ENCODE measurements around the gene CRACR2A. TPM values are rescaled to one million over a fixed set of nuclear protein-coding genes. Genes with fewer than 3 reads are reported as not detected.

The CRACR2A gene
- total RNA-seq, 1 donor from 2014 or later, result 0.82 TPM

- Mint-ChIP-seq H3K9me3 (ENCODE audit: low read depth) (peaks cover 3% of the 10 kb centered on the region), H3K27ac (ENCODE audit: unreplicated experiment) (no peak overlapping the region), H3K27me3 (ENCODE audit: low read depth) (peaks cover 9% of the 10 kb centered on the region), H3K4me3 (ENCODE audit: unreplicated experiment) (no peak overlapping the region), H3K36me3 (ENCODE audit: low read depth) (no peaks in the 10 kb centered on the region), H3K4me1 (ENCODE audit: low read depth) (peaks cover 3% of the 10 kb centered on the region)
- TF ChIP-seq CTCF (IDR thresholded peaks at IDR 0.05), result no peak
- DNase-seq (ENCODE audit: low spot score), result no peak
Measured at GRCh38 chr12:3747543-3747942, 5.4 kb downstream of the CRACR2A start.

- H3K4me1 Mint-ChIP-seq (ENCODE audit: low read depth), result no peaks in the 10 kb centered on the region
- H3K36me3 Mint-ChIP-seq (ENCODE audit: low read depth), result no peaks in the 10 kb centered on the region
- peaks cover 4% of the 10 kb centered on the region for H3K27me3 Mint-ChIP-seq (ENCODE audit: low read depth)
- DNase-seq (ENCODE audit: low spot score), result no peak
- H3K27ac Mint-ChIP-seq (ENCODE audit: unreplicated experiment), result no peak overlapping the region
- peaks cover 3% of the 10 kb centered on the region for H3K9me3 Mint-ChIP-seq (ENCODE audit: low read depth)
- H3K4me3 Mint-ChIP-seq (ENCODE audit: unreplicated experiment), result no peak overlapping the region
- TF ChIP-seq CTCF (IDR thresholded peaks at IDR 0.05), result no peak
Measured at GRCh38 chr12:3746758-3747157, 6.2 kb downstream of the CRACR2A start.

GRCh38 chr12:3745152-3745551 lies 7.8 kb downstream of the CRACR2A start:
- Mint-ChIP-seq H3K27ac (ENCODE audit: unreplicated experiment) (no peak overlapping the region), H3K27me3 (ENCODE audit: low read depth) (peaks cover 1% of the 10 kb centered on the region), H3K4me3 (ENCODE audit: unreplicated experiment) (no peak overlapping the region), H3K4me1 (ENCODE audit: low read depth) (no peaks in the 10 kb centered on the region), H3K9me3 (ENCODE audit: low read depth) (peaks cover 3% of the 10 kb centered on the region), H3K36me3 (ENCODE audit: low read depth) (no peaks in the 10 kb centered on the region)
- DNase-seq (ENCODE audit: low spot score), result no peak
- no peak for TF ChIP-seq CTCF (IDR thresholded peaks at IDR 0.05)

- peaks cover 3% of the 10 kb centered on the region for H3K9me3 Mint-ChIP-seq (ENCODE audit: low read depth)
- peaks cover 1% of the 10 kb centered on the region for H3K27me3 Mint-ChIP-seq (ENCODE audit: low read depth)
- H3K4me3 Mint-ChIP-seq (ENCODE audit: unreplicated experiment), result no peak overlapping the region
- H3K36me3 Mint-ChIP-seq (ENCODE audit: low read depth), result no peaks in the 10 kb centered on the region
- peak; percentile 7 for TF ChIP-seq CTCF (IDR thresholded peaks at IDR 0.05)
- H3K27ac Mint-ChIP-seq (ENCODE audit: unreplicated experiment), result no peak overlapping the region
- no peaks in the 10 kb centered on the region for H3K4me1 Mint-ChIP-seq (ENCODE audit: low read depth)
- DNase-seq (ENCODE audit: low spot score), result no peak
Measured at GRCh38 chr12:3744229-3744901, 8.5 kb downstream of the CRACR2A start.

- peaks cover 3% of the 10 kb centered on the region for H3K9me3 Mint-ChIP-seq (ENCODE audit: low read depth)
- no peaks in the 10 kb centered on the region for H3K4me1 Mint-ChIP-seq (ENCODE audit: low read depth)
- TF ChIP-seq CTCF (IDR thresholded peaks at IDR 0.05), result no peak
- DNase-seq (ENCODE audit: low spot score), result no peak
- H3K36me3 Mint-ChIP-seq (ENCODE audit: low read depth), result no peaks in the 10 kb centered on the region
- H3K4me3 Mint-ChIP-seq (ENCODE audit: unreplicated experiment), result no peak overlapping the region
- peaks cover 4% of the 10 kb centered on the region for H3K27me3 Mint-ChIP-seq (ENCODE audit: low read depth)
- no peak overlapping the region for H3K27ac Mint-ChIP-seq (ENCODE audit: unreplicated experiment)
Measured at GRCh38 chr12:3743803-3744202, 9.1 kb downstream of the CRACR2A start.
